OCI-LY1 (cell line): ENCODE data around the gene DYNLL1.

Experiments
- H2AFZ ChIP-seq: fragments of 200-600 bp; sonication (generic), shearing (Covaris generic); 2 replicates; pipeline ENCODE4 v1.6.0; 2014; ENCODE audit warnings: antibody characterized with exemption, mild to moderate bottlenecking, low read length
- H3F3A ChIP-seq: fragments of 200-600 bp; sonication (generic), shearing (Covaris generic); 2 replicates; pipeline ENCODE4 v1.6.0; 2014; ENCODE audit warnings: mild to moderate bottlenecking, antibody characterized with exemption, low read length, moderate library complexity; ENCODE audit not compliant: insufficient read depth
- H3K27ac ChIP-seq: fragments of 200-600 bp; sonication (generic); 2 replicates; pipeline ENCODE4 v1.5.1; 2014; ENCODE audit warnings: low read length, mixed run types, mild to moderate bottlenecking, low read depth; ENCODE audit not compliant: poor library complexity, severe bottlenecking
- H3K27me3 ChIP-seq: fragments of 200-600 bp; sonication (generic); 2 replicates; pipeline ENCODE4 v1.6.0; 2014; ENCODE audit warnings: antibody characterized with exemption, mild to moderate bottlenecking, low read length, moderate library complexity; ENCODE audit not compliant: insufficient read depth
- H3K36me3 ChIP-seq: fragments of 200-600 bp; sonication (generic); 2 replicates; pipeline ENCODE4 v1.6.1; 2014; ENCODE audit warnings: mild to moderate bottlenecking, antibody characterized with exemption, low read length, moderate library complexity, mixed read lengths; ENCODE audit not compliant: insufficient read depth
- H3K4me1 ChIP-seq: fragments of 200-600 bp; sonication (generic); 2 replicates; pipeline ENCODE4 v1.5.1; 2014; ENCODE audit warnings: mild to moderate bottlenecking, low read length, moderate library complexity; ENCODE audit not compliant: insufficient read depth, severe bottlenecking
- H3K4me2 ChIP-seq: fragments of 200-600 bp; sonication (generic), shearing (Covaris generic); 2 replicates; pipeline ENCODE4 v1.6.1; 2014; ENCODE audit warnings: low read length
- H3K4me3 ChIP-seq: fragments of 200-600 bp; sonication (generic); 2 replicates; pipeline ENCODE4 v1.5.1; 2014; ENCODE audit warnings: low read length, low read depth, mild to moderate bottlenecking, mixed read lengths; ENCODE audit not compliant: poor library complexity, severe bottlenecking
- H3K79me2 ChIP-seq: fragments of 200-600 bp; shearing (Covaris generic); 2 replicates; pipeline ENCODE4 v1.6.1; 2016; ENCODE audit warnings: mixed run types, low read length, mixed read lengths; ENCODE audit not compliant: insufficient read depth
- H3K9ac ChIP-seq: fragments of 200-600 bp; sonication (generic), shearing (Covaris generic); 2 replicates; pipeline ENCODE4 v1.6.1; 2014; ENCODE audit warnings: mild to moderate bottlenecking, low read length, mixed read lengths
- H3K9me2 ChIP-seq: fragments of 200-600 bp; sonication (generic), shearing (Covaris generic); 2 replicates; pipeline ENCODE4 v1.6.1; 2014; ENCODE audit warnings: low read depth, mild to moderate bottlenecking, low read length, mixed read lengths
- H3K9me3 ChIP-seq: fragments of 200-600 bp; shearing (Covaris generic); 2 replicates; pipeline ENCODE4 v1.6.1; 2014; ENCODE audit warnings: low read length, mixed read lengths
- H4K20me1 ChIP-seq: fragments of 200-600 bp; sonication (generic), shearing (Covaris generic); 2 replicates; pipeline ENCODE4 v1.6.0; 2016; ENCODE audit warnings: mild to moderate bottlenecking, low read length; ENCODE audit not compliant: insufficient read depth
- EZH2 ChIP-seq: fragments of 200-600 bp; sonication (generic), shearing (Covaris generic); IDR thresholded peaks from 2 replicates; pipeline ENCODE4 v1.8.0; 2017; ENCODE audit warnings: borderline replicate concordance, mixed run types, mild to moderate bottlenecking, antibody characterized with exemption, low read length, moderate library complexity, mixed read lengths
- TF ChIP-seq, protein P1 (sequence below): fragments of 200-600 bp; sonication (generic), shearing (Covaris generic); IDR thresholded peaks from 2 replicates; pipeline ENCODE4 v1.5.1; 2017; ENCODE audit warnings: mild to moderate bottlenecking, antibody characterized with exemption, low read length, moderate library complexity, mixed read lengths

Gene DYNLL1

DNA sequence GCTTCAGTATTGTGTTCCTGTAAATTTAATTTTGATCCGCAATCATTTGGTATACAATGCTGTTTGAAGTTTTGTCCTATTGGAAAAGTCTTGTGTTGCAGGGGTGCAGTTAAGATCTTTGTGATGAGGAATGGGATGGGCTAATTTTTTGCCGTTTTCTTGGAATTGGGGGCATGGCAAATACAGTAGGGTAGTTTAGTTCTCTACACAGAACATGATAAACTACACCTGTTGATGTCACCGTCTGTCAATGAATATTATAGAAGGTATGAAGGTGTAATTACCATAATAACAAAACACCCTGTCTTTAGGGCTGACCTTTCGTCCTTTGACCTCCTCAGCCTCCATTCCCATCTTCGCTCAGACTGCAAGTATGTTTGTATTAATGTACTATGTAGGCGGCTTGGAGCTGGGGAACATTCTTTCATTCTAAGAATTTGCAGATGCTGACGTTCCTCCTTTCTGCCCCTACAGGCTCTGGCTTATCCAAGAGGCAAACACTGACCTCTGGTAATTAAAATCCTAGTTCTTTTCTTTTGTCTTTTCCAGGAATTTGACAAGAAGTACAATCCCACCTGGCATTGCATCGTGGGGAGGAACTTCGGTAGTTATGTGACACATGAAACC lies 1.7 kb downstream of the DYNLL1 start:
- Histone ChIP-seq H3K9me3 (no peaks in the 10 kb centered on the region), H3K9ac (peak overlapping the region; percentile 92), H4K20me1 (no peaks in the 10 kb centered on the region), H3K4me3 (peak overlapping the region; percentile 98), H3K27me3 (no peaks in the 10 kb centered on the region), H3K79me2 (peaks cover 19% of the 10 kb centered on the region), H3K9me2 (no peaks in the 10 kb centered on the region), H3K27ac (peak overlapping the region; percentile 29), H3K4me2 (peak overlapping the region; percentile 100), H3F3A (peaks cover 4% of the 10 kb centered on the region), H2AFZ (no peak overlapping the region), H3K36me3 (peaks cover 30% of the 10 kb centered on the region), H3K4me1 (peaks cover 23% of the 10 kb centered on the region)
- TF ChIP-seq EZH2 = no peak
- TF ChIP-seq, protein P1, sequence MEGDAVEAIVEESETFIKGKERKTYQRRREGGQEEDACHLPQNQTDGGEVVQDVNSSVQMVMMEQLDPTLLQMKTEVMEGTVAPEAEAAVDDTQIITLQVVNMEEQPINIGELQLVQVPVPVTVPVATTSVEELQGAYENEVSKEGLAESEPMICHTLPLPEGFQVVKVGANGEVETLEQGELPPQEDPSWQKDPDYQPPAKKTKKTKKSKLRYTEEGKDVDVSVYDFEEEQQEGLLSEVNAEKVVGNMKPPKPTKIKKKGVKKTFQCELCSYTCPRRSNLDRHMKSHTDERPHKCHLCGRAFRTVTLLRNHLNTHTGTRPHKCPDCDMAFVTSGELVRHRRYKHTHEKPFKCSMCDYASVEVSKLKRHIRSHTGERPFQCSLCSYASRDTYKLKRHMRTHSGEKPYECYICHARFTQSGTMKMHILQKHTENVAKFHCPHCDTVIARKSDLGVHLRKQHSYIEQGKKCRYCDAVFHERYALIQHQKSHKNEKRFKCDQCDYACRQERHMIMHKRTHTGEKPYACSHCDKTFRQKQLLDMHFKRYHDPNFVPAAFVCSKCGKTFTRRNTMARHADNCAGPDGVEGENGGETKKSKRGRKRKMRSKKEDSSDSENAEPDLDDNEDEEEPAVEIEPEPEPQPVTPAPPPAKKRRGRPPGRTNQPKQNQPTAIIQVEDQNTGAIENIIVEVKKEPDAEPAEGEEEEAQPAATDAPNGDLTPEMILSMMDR = no peak

DNA sequence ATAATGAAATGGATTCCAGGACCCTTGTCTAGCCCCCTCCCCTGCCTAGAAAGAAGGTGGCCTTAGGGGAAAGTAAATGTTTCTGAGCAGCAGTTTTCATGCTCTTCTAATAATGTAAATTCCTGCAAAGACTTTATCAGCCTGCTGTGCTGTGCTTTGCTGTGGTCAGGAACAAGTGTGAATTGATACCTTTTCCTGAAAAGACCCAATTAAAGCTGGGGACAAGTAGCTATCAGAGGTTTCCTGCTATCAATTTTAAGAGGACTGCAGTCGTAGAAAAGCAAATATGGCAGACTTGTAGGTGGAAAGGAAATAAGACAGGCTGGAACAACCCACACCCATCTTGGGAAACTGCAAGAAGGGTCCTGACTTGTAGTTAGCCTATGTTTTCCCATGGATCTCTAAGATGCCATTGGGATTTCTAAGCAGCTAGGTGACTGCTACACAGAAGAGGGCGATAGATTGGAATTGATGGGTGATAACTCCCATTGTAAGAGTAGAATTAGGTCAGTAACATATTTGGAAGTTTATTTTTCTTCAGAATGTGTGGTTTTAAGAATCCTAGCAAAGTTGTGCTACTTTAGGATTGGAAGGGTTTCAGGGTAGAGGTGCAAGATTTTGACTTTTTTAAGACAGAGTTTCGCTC lies 3.1 kb downstream of the DYNLL1 start:
- H3K4me3 ChIP-seq = no peak overlapping the region
- peaks cover 4% of the 10 kb centered on the region for H3F3A ChIP-seq
- no peak overlapping the region for H3K9ac ChIP-seq
- H3K4me2 ChIP-seq = no peak overlapping the region
- H3K79me2 ChIP-seq = peaks cover 19% of the 10 kb centered on the region
- H3K4me1 ChIP-seq = peaks cover 23% of the 10 kb centered on the region
- H2AFZ ChIP-seq = no peak overlapping the region
- peaks cover 42% of the 10 kb centered on the region for H3K36me3 ChIP-seq
- no peaks in the 10 kb centered on the region for H3K9me3 ChIP-seq
- no peaks in the 10 kb centered on the region for H3K9me2 ChIP-seq
- H4K20me1 ChIP-seq = no peaks in the 10 kb centered on the region
- H3K27me3 ChIP-seq = no peaks in the 10 kb centered on the region
- TF ChIP-seq, protein P1 = no peak
- no peak for TF ChIP-seq EZH2
- H3K27ac ChIP-seq = no peak overlapping the region

DNA sequence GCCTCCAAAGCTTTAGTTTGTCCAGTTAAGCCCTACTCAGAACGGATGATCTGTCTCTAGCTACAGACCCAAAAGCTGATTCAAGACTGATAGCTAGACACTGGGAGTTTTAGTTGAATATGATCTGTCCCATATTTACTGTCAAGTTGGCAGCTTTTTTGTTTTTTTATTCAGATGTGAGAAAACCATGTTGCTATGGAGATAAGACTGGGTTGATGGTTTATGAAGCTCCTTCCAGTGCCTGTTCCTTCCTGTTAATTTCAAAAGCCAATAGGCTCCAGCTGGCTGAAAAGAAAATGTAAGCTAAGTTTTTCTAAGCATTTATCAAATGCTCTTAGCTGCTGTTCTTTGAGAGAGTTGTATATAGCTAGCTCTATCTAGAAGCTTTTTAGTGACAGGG lies 4.7 kb downstream of the DYNLL1 start:
- peaks cover 12% of the 10 kb centered on the region for H3K4me1 ChIP-seq
- no peak for TF ChIP-seq EZH2
- TF ChIP-seq, protein P1 = no peak
- peak overlapping the region; percentile 31 for H3K27ac ChIP-seq
- H3K4me2 ChIP-seq = no peak overlapping the region
- no peaks in the 10 kb centered on the region for H4K20me1 ChIP-seq
- H3K9me3 ChIP-seq = no peaks in the 10 kb centered on the region
- H3K9ac ChIP-seq = no peak overlapping the region
- H3K9me2 ChIP-seq = no peaks in the 10 kb centered on the region
- peaks cover 19% of the 10 kb centered on the region for H3K79me2 ChIP-seq
- H3K36me3 ChIP-seq = peaks cover 47% of the 10 kb centered on the region
- no peak overlapping the region for H3K4me3 ChIP-seq
- H2AFZ ChIP-seq = no peak overlapping the region
- no peaks in the 10 kb centered on the region for H3K27me3 ChIP-seq
- peaks cover 4% of the 10 kb centered on the region for H3F3A ChIP-seq
